GM23338 (cell line): ENCODE measurements around the gene ANKRD60. TPM values are rescaled to one million over a fixed set of nuclear protein-coding genes. Genes with fewer than 3 reads are reported as not detected.

Source experiments
- ATAC-seq: fragments of 200-7000 bp; cut with Tn5 transposase; 3 replicates; pipeline ENCODE4 v1.9.1; 2020
- DNase-seq: peaks from one replicate; pipeline ENCODE4 v3.0.0-alpha.2; 2015; ENCODE audit warnings: low spot score
- H2AFZ ChIP-seq: fragments of 200-600 bp; sonication (generic); 2 replicates; pipeline ENCODE4 v1.8.0; 2016; ENCODE audit warnings: antibody characterized with exemption, mild to moderate bottlenecking, moderate library complexity
- H3F3A ChIP-seq: fragments of 200-600 bp; sonication (generic); replicated peaks from 2 replicates; pipeline ENCODE4 v1.8.0; 2017; ENCODE audit warnings: antibody characterized with exemption, mixed run types, low read depth
- H3K27ac ChIP-seq: fragments of 200-600 bp; sonication (generic); 2 replicates; pipeline ENCODE4 v1.6.1; 2016; ENCODE audit warnings: low read depth
- H3K27me3 ChIP-seq: fragments of 200-600 bp; sonication (generic); 2 replicates; pipeline ENCODE4 v1.8.0; 2016; ENCODE audit warnings: mild to moderate bottlenecking, mixed run types, moderate library complexity; ENCODE audit not compliant: insufficient read depth
- H3K36me3 ChIP-seq: fragments of 200-600 bp; sonication (generic); 2 replicates; pipeline ENCODE4 v1.8.0; 2016; ENCODE audit warnings: mild to moderate bottlenecking; ENCODE audit not compliant: insufficient read depth
- H3K4me1 ChIP-seq: fragments of 200-600 bp; sonication (generic); 2 replicates; pipeline ENCODE4 v1.8.0; 2016; ENCODE audit warnings: mild to moderate bottlenecking, moderate library complexity; ENCODE audit not compliant: insufficient read depth
- H3K4me2 ChIP-seq: fragments of 200-600 bp; sonication (generic); 2 replicates; pipeline ENCODE4 v1.7.1; 2017; ENCODE audit warnings: mixed run types
- H3K4me3 ChIP-seq: fragments of 200-600 bp; sonication (generic); 2 replicates; pipeline ENCODE4 v1.6.1; 2016; ENCODE audit warnings: mixed run types
- H3K79me2 ChIP-seq: fragments of 200-600 bp; sonication (generic); replicated peaks from 2 replicates; pipeline ENCODE4 v1.8.0; 2017; ENCODE audit warnings: mild to moderate bottlenecking; ENCODE audit not compliant: insufficient read depth
- H3K9me2 ChIP-seq: fragments of 200-600 bp; sonication (generic); 2 replicates; pipeline ENCODE4 v1.8.0; 2017; ENCODE audit not compliant: insufficient read depth
- H4K20me1 ChIP-seq: fragments of 200-600 bp; sonication (generic); replicated peaks from 2 replicates; pipeline ENCODE4 v1.8.0; 2017; ENCODE audit warnings: mild to moderate bottlenecking; ENCODE audit not compliant: insufficient read depth
- H3K27ac Mint-ChIP-seq: 2 replicates; pipeline ENCODE4 v1.8.0; 2020; ENCODE audit warnings: inconsistent platforms, mild to moderate bottlenecking, moderate library complexity, mixed read lengths
- H3K27me3 Mint-ChIP-seq: 3 replicates; pipeline ENCODE4 v1.8.0; 2022; ENCODE audit warnings: low read depth, mild to moderate bottlenecking, moderate library complexity, mixed read lengths, inconsistent platforms; ENCODE audit not compliant: insufficient read depth, poor library complexity
- H3K36me3 Mint-ChIP-seq: 3 replicates; pipeline ENCODE4 v1.8.0; 2021; ENCODE audit warnings: low read depth, mild to moderate bottlenecking, inconsistent platforms, moderate library complexity, mixed read lengths
- H3K4me1 Mint-ChIP-seq: 3 replicates; pipeline ENCODE4 v1.8.0; 2020; ENCODE audit warnings: mild to moderate bottlenecking, inconsistent platforms, mixed read lengths
- H3K4me3 Mint-ChIP-seq: 3 replicates; pipeline ENCODE4 v1.8.0; 2021; ENCODE audit warnings: moderate library complexity, mild to moderate bottlenecking, inconsistent platforms, mixed read lengths
- H3K9me3 Mint-ChIP-seq: 3 replicates; pipeline ENCODE4 v1.8.0; 2020; ENCODE audit warnings: moderate library complexity, mild to moderate bottlenecking, inconsistent platforms, mixed read lengths
- CREB1 ChIP-seq: fragments of 250-450 bp; sonication (Bioruptor Pico); IDR thresholded peaks from 2 replicates; pipeline ENCODE4 v1.5.0; 2020; ENCODE audit warnings: low read depth, mild to moderate bottlenecking, moderate library complexity
- CTCF ChIP-seq, 2 experiments: fragments of 200-600 bp in 1 of 2; sonication (generic) in 1 of 2; conservative IDR thresholded peaks; 2 replicates each; pipeline versions ENCODE4 v1.5.1 to v1.6.1; 2016 to 2017; ENCODE audit warnings: antibody characterized with exemption in 2 of 2, low read depth in 2 of 2, mild to moderate bottlenecking in 2 of 2, moderate library complexity in 1 of 2
- ETS1 ChIP-seq: IDR thresholded peaks from 2 replicates; pipeline ENCODE4 v1.6.1; 2016; ENCODE audit warnings: antibody characterized with exemption
- JUNB ChIP-seq: IDR thresholded peaks from one replicate; pipeline ENCODE4 v1.6.1; 2016; ENCODE audit warnings: antibody characterized with exemption; ENCODE audit not compliant: unreplicated experiment
- REST ChIP-seq: IDR thresholded peaks from one replicate; pipeline ENCODE4 v1.6.1; 2018; ENCODE audit warnings: antibody characterized with exemption; ENCODE audit not compliant: unreplicated experiment
- STAT1 ChIP-seq: IDR thresholded peaks from one replicate; pipeline ENCODE4 v1.6.1; 2016; ENCODE audit warnings: antibody characterized with exemption; ENCODE audit not compliant: unreplicated experiment
- ZNF114 ChIP-seq: fragments of 250-450 bp; sonication (Bioruptor Pico); IDR thresholded peaks from 2 replicates; pipeline ENCODE4 v1.5.0; 2020; ENCODE audit warnings: mild to moderate bottlenecking, moderate library complexity
- ZNF462 ChIP-seq: fragments of 250-450 bp; sonication (Bioruptor Pico); IDR thresholded peaks from 2 replicates; pipeline ENCODE4 v1.5.0; 2020; ENCODE audit warnings: mild to moderate bottlenecking, moderate library complexity
- polyA plus RNA-seq: library from polyadenylated mRNA; unstranded; fragments of >200 nt; fragmentation: Nextera tagmentation; extraction: Ambion mirVana; gene quantifications from 2 replicates; pipeline ENCODE4 v1.2.1, GENCODE V29; 2016
- total RNA-seq: library from RNA; depleted of rRNA; stranded (reverse); fragments of >200 nt; shearing (Covaris generic); gene quantifications from 2 replicates; pipeline ENCODE4 v1.2.3, GENCODE V29; 2014

The ANKRD60 gene
- total and polyA plus RNA-seq, 2 experiments from 2014 or later, result not detected

GRCh38 chr20:58218665-58219341 lies 9.7 kb downstream of the ANKRD60 start:
- no peaks in the 10 kb centered on the region; the same call in 1 of the 2 replicates for H3K36me3 ChIP-seq
- H3K4me2 ChIP-seq, result no peak overlapping the region
- no peak overlapping the region for H2AFZ ChIP-seq
- no peaks in the 10 kb centered on the region for H4K20me1 ChIP-seq
- TF ChIP-seq STAT1, result no peak
- TF ChIP-seq ETS1, result no peak
- no peak for TF ChIP-seq CREB1 (CRISPR knock-in tag)
- no peak for TF ChIP-seq JUNB
- no peaks in the 10 kb centered on the region; the same call in 1 of the 2 replicates for H3K9me2 ChIP-seq
- H3K4me1 Mint-ChIP-seq, result no peaks in the 10 kb centered on the region
- H3K4me1 ChIP-seq, result no peaks in the 10 kb centered on the region
- DNase-seq (no peak), ATAC-seq (no peak)
- no peak overlapping the region for H3K27ac ChIP-seq
- H3K27me3 ChIP-seq, result no peaks in the 10 kb centered on the region
- peaks cover 4% of the 10 kb centered on the region for H3K27me3 Mint-ChIP-seq
- H3K27ac Mint-ChIP-seq, result no peak overlapping the region
- H3K36me3 Mint-ChIP-seq, result peaks cover 6% of the 10 kb centered on the region
- no peak overlapping the region; the same call in 2 of the 3 replicates for H3K4me3 Mint-ChIP-seq
- H3K79me2 ChIP-seq, result no peaks in the 10 kb centered on the region
- no peak overlapping the region for H3K4me3 ChIP-seq
- H3F3A ChIP-seq, result no peaks in the 10 kb centered on the region
- peaks cover 19% of the 10 kb centered on the region for H3K9me3 Mint-ChIP-seq

GRCh38 chr20:58216334-58216733 lies 12.1 kb downstream of the ANKRD60 start:
- no peak overlapping the region for H3K4me3 Mint-ChIP-seq
- Histone ChIP-seq H3K4me3 (no peak overlapping the region), H3K9me2 (no peaks in the 10 kb centered on the region; the same call in 1 of the 2 replicates), H3K79me2 (no peaks in the 10 kb centered on the region), H2AFZ (no peak overlapping the region), H3K27me3 (no peaks in the 10 kb centered on the region), H3K4me1 (no peaks in the 10 kb centered on the region), H4K20me1 (no peaks in the 10 kb centered on the region), H3F3A (no peaks in the 10 kb centered on the region), H3K36me3 (no peaks in the 10 kb centered on the region; the same call in 1 of the 2 replicates), H3K4me2 (no peak overlapping the region), H3K27ac (no peak overlapping the region)
- ATAC-seq (no peak), DNase-seq (no peak)
- 0 out of 3 replicates have a peak, but pooled peaks cover 2% of the 10 kb centered on the region for H3K4me1 Mint-ChIP-seq
- H3K36me3 Mint-ChIP-seq, result peaks cover 6% of the 10 kb centered on the region
- H3K27me3 Mint-ChIP-seq, result peaks cover 3% of the 10 kb centered on the region
- H3K27ac Mint-ChIP-seq, result no peak overlapping the region
- H3K9me3 Mint-ChIP-seq, result peaks cover 19% of the 10 kb centered on the region
- TF ChIP-seq REST (no peak), ZNF114 (CRISPR knock-in tag) (no peak), CTCF (conservative IDR thresholded peaks at IDR 0.05; ENCODE audit: low read depth in 2 of 2) (no peak), ZNF462 (CRISPR knock-in tag) (no peak), JUNB (no peak)
